ENCODE measurements around the gene PTPRD.

PTPRD gene

DNA sequence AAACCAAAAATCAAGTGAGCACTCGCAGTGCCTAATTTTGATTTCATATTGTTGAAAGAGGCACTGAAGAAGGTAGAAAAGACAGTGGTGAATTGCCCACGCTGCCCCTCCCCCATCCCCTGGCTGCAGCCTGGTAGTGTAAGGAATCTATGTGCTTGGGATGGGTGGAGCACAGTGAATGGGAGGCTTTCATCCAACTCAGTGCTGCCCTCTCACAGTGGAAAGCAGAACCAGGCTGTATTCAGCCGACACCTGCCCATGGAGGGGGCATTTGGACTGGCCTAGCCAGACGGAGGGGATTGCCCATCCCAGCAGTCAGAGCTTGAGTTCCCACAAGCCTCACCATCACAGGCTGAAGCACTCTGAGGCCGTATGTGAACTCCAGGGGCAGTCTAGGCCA is 2012.9 kb downstream of the PTPRD start:
- DNase-seq (ENCODE audit: low spot score) = no peak

- no peak for DNase-seq (ENCODE audit: low spot score)
These were observed 2023.3 kb downstream of the PTPRD start for GRCh38 chr9:8589476-8589875.

DNA sequence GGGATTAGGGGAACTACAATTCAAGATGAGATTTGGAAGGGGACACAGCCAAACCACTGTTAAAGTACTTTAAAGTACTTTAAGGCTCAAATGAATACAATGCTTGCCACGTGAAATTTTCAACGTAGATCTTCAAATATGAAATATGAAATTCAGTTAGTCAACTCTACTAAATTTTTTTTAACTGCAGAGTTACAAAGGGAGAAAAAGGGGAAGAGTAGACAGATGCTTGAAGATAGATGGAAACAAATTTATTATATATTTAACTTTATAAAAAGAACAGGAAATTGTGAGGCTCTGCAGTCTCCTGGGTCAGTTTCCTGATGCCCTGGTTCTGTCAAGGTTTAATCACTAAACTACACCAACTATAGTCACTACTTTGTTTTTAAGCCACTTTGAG is 2027.8 kb downstream of the PTPRD start:
- no peak for DNase-seq (ENCODE audit: low spot score)

DNA sequence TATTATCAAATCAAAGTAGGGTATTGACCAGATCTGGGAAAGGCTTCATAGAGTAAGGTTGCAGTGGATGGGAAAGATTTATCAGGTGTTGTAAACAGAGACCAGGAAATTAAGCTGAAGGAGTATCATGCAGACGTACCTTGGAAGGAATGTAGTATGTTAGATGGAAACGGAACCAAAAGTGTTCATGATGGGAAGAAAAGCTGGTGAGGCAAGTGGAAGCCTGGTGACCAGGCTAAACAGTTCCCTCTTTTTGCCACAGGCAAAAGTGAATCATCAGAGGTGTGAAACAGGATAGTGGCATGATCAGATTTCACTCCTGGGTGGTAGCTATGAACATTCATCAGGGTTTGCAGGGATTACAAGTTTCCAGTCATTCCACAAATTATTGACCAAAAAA is 2033.1 kb downstream of the PTPRD start:
- no peak for DNase-seq (ENCODE audit: low spot score)

DNA sequence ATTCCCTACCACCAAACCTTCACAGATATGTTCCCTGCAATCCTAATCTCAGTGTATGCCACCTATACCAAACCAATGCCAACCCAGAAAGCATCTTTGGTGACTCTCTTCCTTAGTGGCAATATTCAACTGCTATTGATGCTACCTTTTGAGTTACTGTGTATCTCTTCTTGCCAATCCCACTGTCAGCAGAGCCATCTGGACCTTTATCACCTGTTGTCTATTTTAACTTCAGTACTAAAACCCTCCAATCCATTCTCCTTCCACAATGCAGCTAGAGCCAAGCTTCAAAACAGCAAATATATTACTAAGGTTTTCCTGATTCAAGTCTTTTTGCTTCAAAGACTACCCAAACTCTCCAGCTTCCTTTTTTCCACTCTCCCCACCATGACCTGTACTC is 2036.1 kb downstream of the PTPRD start:
- no peak for DNase-seq (ENCODE audit: low spot score)

GRCh38 chr9:8574846-8575245 is 2038.0 kb downstream of the PTPRD start:
- no peak for DNase-seq (ENCODE audit: low spot score)

- no peak for DNase-seq (ENCODE audit: low spot score)
These were observed 2040.6 kb downstream of the PTPRD start for GRCh38 chr9:8572209-8572608.

DNA sequence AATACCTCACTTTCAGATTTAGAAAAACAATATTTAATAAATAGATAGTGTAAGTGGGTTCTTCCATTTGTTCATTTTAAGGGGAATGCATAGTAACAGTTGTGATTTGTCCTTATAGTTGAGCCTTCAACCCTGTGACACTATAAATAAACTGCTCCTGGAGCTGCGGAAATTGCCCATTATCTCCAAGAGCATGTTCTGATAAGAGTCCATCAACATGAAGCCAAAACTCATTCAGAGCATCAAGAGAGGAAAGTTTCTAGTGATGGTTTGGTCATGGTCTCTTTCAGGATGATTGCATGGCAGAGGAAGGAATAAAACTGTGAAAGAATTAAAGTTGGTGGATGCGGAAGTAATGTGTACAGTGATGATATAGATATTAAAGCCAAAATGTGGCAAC is 2041.2 kb downstream of the PTPRD start:
- no peak for DNase-seq (ENCODE audit: low spot score)

- no peak for DNase-seq (ENCODE audit: low spot score)
These were observed 2042.0 kb downstream of the PTPRD start for GRCh38 chr9:8570776-8571175.

DNA sequence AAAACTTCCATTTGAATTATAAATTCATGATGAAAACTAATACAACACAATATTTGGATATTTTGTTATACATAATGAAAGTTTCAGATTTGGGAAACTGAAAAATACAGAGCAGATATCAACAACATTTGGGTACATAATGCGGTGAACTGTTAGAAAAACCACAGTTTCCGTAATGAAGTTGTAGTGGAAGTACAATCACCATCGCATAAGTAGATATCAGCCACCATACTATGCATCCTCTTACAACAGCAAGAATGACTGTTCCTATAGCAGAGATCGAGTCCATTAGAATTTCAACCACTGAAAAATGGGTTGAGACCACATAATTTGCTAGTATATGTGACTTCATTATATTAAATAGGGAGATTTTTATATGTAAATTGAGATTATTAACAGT is 2043.0 kb downstream of the PTPRD start:
- DNase-seq (ENCODE audit: low spot score) = no peak

DNA sequence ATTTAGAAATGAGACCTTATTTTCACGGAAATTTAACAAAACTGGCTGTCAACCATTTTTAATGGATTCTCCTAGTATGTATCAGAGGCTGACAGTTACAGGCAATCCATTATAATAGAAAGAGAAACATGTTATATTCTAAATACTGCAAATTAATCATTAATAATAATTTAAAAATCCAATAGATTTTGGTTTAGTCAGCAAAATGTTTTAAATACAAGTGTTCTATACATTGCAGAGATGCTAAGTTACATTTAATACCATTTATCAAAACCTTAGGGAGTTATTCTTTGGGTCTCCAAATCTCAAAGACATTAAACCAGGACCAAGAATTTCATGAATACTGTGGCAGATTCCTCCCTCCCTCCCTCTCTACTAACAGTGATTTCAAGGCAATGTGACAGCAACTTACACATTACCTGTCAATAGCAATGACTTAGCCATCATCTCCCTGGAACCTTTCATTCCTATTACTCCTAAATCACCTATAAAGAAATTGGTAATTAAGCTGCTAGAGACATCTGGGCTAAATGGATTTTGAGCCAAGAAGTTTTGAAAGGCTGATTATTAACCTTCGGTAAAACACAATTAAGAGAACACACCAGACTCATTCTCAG is 2044.7 kb downstream of the PTPRD start:
- no peak for DNase-seq (ENCODE audit: low spot score)

DNA sequence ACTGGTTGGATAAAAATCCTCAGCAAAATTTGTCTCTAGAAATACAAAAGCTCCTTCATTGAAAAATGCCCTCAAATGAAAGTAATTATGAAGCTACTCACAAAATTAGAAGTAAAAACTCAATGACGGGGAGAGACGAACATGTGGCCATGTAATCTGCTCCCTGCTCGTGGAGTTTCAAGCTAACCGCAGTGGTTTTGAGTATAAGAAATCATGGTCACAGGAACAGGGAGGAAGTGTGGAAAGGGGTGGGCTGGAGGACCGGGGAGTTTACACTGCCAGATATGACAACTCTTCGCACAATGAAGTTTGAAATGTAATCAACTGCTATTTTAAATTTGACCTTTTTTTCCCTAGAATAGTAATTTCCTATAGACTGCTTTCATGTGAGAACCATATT is 2047.8 kb downstream of the PTPRD start:
- DNase-seq (ENCODE audit: low spot score) = no peak

GRCh38 chr9:8560560-8561525 is 2052.0 kb downstream of the PTPRD start:
- no peak for DNase-seq (ENCODE audit: low spot score)

GRCh38 chr9:8558176-8558575 is 2054.6 kb downstream of the PTPRD start:
- DNase-seq (ENCODE audit: low spot score) = no peak

DNA sequence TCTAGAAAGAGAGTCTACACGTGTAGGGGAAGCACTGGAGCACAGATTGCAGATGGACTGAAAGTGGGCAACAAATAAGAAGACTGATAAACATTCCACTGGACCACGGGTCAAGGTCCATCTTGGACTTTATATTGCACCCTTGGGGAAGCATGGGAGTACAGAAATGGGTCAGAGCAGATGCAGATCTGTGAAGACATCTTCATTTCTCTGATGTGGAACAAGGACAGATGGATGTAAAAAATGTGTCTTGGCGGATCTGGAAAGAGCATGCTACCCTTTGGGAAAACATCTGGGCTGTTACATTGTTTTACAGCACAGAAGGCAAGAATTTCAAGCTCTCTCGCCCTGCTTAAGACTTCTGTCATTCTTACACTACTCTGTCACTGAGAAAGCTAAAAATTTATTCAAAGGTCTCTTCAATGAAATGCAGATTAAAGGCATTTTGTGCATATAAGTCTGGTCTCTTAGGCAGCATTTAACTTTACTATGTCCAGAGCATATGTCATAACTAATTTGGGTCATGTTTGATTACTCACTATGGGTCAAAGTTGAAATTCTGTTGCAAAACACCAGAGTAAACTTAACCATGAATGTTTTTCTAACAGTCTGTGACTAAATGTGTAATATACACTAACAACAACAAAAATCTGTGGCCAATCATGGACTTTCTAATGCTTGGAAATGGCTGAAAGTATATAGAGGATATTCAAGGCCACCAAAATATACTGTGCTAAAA is 2056.9 kb downstream of the PTPRD start:
- DNase-seq (ENCODE audit: low spot score) = no peak

- DNase-seq (ENCODE audit: low spot score) = no peak
These were observed 2059.4 kb downstream of the PTPRD start for GRCh38 chr9:8553444-8553843.

DNA sequence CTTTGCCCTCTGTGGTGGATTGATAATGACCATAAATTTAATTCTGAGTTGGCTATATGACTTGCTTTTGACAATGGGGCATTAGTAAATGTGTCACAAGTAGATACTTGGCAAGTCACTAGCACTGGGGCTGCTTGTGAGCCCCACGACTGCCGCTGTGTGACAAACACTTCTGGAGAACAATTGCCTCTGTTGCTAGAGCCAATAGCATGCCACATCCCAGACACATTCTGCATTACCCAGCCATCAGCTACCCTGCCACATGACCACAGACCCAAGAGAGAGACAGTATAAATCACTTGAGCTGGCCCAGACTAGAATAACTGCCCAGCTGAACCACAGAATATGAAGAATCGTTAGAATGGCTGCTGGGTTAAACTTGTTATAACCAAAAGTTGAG is 2060.1 kb downstream of the PTPRD start:
- no peak for DNase-seq (ENCODE audit: low spot score)

GRCh38 chr9:8549214-8549613 is 2063.6 kb downstream of the PTPRD start:
- no peak for DNase-seq (ENCODE audit: low spot score)

DNA sequence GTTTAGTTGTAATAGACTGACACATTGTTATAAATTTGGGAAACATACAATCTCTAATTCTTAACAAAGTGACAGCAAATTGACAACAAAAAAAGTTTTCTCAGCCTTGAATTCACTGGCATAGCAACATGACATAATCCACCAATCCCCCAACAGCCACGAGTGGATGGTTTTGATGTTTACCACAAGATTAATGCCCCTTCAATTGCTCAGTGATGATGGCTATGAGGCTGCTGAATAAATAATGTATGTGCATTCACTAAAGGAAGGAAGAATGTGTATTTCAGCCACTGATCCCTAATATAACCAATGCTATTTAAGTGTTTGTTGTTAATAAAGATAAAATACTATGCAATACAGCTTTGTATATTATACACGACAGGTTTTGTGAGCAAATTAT is 2069.6 kb downstream of the PTPRD start:
- no peak for DNase-seq (ENCODE audit: low spot score)

DNA sequence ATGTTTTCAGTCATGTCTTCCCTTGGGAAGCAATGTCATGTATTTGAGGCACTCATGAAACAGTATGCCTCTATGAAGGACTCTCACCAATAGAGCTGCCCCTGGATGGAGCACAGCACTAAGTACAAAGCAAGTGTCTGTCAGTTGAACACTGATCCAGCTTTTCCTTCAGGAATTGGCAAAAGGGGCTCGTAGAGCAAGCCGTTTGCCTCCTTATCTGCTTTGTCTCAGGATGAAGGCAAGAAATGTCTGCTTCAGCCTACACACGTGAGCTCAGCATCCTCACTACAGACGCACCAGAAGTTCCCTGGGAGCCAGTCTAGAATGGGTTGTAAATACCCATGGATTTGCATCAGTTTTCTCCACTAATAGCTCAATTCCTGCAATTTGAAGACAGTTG is 2070.3 kb downstream of the PTPRD start:
- no peak for DNase-seq (ENCODE audit: low spot score)

GRCh38 chr9:8539681-8540197 is 2073.1 kb downstream of the PTPRD start:
- no peak for DNase-seq (ENCODE audit: low spot score)

- no peak for DNase-seq (ENCODE audit: low spot score)
These were observed 2076.0 kb downstream of the PTPRD start for GRCh38 chr9:8536845-8537244.
